A549 (cell line): ENCODE measurements around the gene RPL29. TPM values are rescaled to one million over a fixed set of nuclear protein-coding genes. Genes with fewer than 3 reads are reported as not detected.

Source experiments
- ATAC-seq, 2 experiments: fragments of 200-7000 bp in 1 of 2; fragments of >200 bp in 1 of 2; cut with Nextera tagmentation in 1 of 2; cut with Tn5 transposase in 1 of 2; 3 replicates each; pipeline versions ENCODE4 v1.8.0 to v1.9.1; 2018 to 2020; ENCODE audit warnings: mild to moderate bottlenecking in 1 of 2, moderate library complexity in 1 of 2
- CTCF ChIA-PET: fragments of 300-600 bp; sonication (Branson Sonifier 250); formaldehyde crosslinking; extraction: SDS; loops from one replicate; lab custom pipeline; 2021; ENCODE audit warnings: antibody characterized with exemption, inconsistent platforms; lab: Yijun Ruan, JAX
- POLR2A ChIA-PET: fragments of 350-600 bp; formaldehyde crosslinking; extraction: SDS; loops from one replicate; lab custom pipeline; 2021; ENCODE audit warnings: antibody characterized with exemption, inconsistent platforms; lab: Yijun Ruan, JAX
- DNase-seq, 2 experiments: peaks; one replicate each; pipeline versions ENCODE4 v3.0.0 to v3.0.0-alpha.2; 2011 to 2016; ENCODE audit warnings: low read depth in 1 of 2, low spot score in 1 of 2
- FAIRE-seq: peaks from 2 replicates; lab custom pipeline; 2011; peaks lifted over from hg19 to GRCh38; lab: Jason Lieb, UNC
- H3K27ac ChIP-seq, 2 experiments: fragments of >200 bp; sonication (Bioruptor Twin); formaldehyde crosslinking; 3 replicates each; pipeline ENCODE4 v1.5.1; 2016 to 2017
- H3K4me1 ChIP-seq: fragments of >200 bp; sonication (Bioruptor Twin); formaldehyde crosslinking; 3 replicates; pipeline ENCODE4 v1.6.1; 2016
- H3K4me2 ChIP-seq: fragments of >200 bp; sonication (Bioruptor Twin); formaldehyde crosslinking; 3 replicates; pipeline ENCODE4 v1.6.1; 2016
- H3K4me3 ChIP-seq: fragments of >200 bp; sonication (Bioruptor Twin); formaldehyde crosslinking; 3 replicates; pipeline ENCODE4 v1.5.1; 2016
- H3K9me3 ChIP-seq: fragments of >200 bp; sonication (Bioruptor Twin); formaldehyde crosslinking; 3 replicates; pipeline ENCODE4 v1.6.1; 2016
- BHLHE40 ChIP-seq: IDR thresholded peaks from 2 replicates; pipeline ENCODE4 v1.6.1; 2012; ENCODE audit warnings: low read depth, low read length, inconsistent platforms
- CBX8 ChIP-seq: fragments of 200-600 bp; sonication (generic); IDR thresholded peaks from 2 replicates; pipeline ENCODE4 v1.6.1; 2016
- CEBPB ChIP-seq, 2 experiments: fragments of >200 bp in 1 of 2; sonication (Bioruptor Twin) in 1 of 2; formaldehyde crosslinking in 1 of 2; IDR thresholded peaks; 2 replicates each; pipeline ENCODE4 v1.6.1; 2012 to 2016
- EHF ChIP-seq: fragments of 250-450 bp; sonication (Bioruptor Pico); IDR thresholded peaks from 2 replicates; pipeline ENCODE4 v1.5.0; 2020; ENCODE audit warnings: mild to moderate bottlenecking
- EHMT2 ChIP-seq: fragments of 200-600 bp; sonication (generic); IDR thresholded peaks from 2 replicates; pipeline ENCODE4 v1.6.1; 2016; ENCODE audit warnings: antibody characterized with exemption, low read depth, mild to moderate bottlenecking, moderate library complexity
- ESRRA ChIP-seq: fragments of 150-350 bp; IDR thresholded peaks from 2 replicates; pipeline ENCODE4 v1.6.1; 2014; ENCODE audit warnings: mild to moderate bottlenecking, low read length, borderline replicate concordance
- FOSL2 ChIP-seq, 2 experiments: fragments of 450-650 bp in 1 of 2; fragments of >200 bp in 1 of 2; sonication (Bioruptor Twin) in 1 of 2; formaldehyde crosslinking; IDR thresholded peaks; 2 replicates each; pipeline versions ENCODE4 v1.5.0 to v1.6.1; 2016 to 2020; ENCODE audit warnings: mild to moderate bottlenecking in 1 of 2, moderate library complexity in 1 of 2
- HOXA7 ChIP-seq: fragments of 250-450 bp; sonication (Bioruptor Pico); IDR thresholded peaks from 2 replicates; pipeline ENCODE4 v1.5.0; 2020; ENCODE audit warnings: mild to moderate bottlenecking, moderate library complexity
- HOXB5 ChIP-seq: fragments of 250-450 bp; sonication (Bioruptor Pico); IDR thresholded peaks from 2 replicates; pipeline ENCODE4 v1.5.0; 2020; ENCODE audit warnings: mild to moderate bottlenecking, moderate library complexity
- MYC ChIP-seq: IDR thresholded peaks from 2 replicates; pipeline ENCODE4 v1.6.1; 2012; ENCODE audit warnings: mild to moderate bottlenecking, inconsistent platforms, low read length, improper control_type of control experiment, borderline replicate concordance
- PHF8 ChIP-seq: fragments of 200-600 bp; sonication (generic); IDR thresholded peaks from 2 replicates; pipeline ENCODE4 v1.6.1; 2016; ENCODE audit warnings: low read depth, mild to moderate bottlenecking, antibody characterized with exemption, moderate library complexity, borderline replicate concordance
- RARB ChIP-seq: fragments of 250-450 bp; sonication (Bioruptor Pico); IDR thresholded peaks from 2 replicates; pipeline ENCODE4 v1.8.0; 2021; ENCODE audit warnings: mild to moderate bottlenecking, moderate library complexity
- REST ChIP-seq: fragments of 200-600 bp; sonication (generic); IDR thresholded peaks from 2 replicates; pipeline ENCODE4 v1.6.1; 2016; ENCODE audit warnings: antibody characterized with exemption, mild to moderate bottlenecking, moderate library complexity
- SREBF2 ChIP-seq: fragments of 450-650 bp; IDR thresholded peaks from 2 replicates; pipeline ENCODE4 v1.6.1; 2014; ENCODE audit warnings: mild to moderate bottlenecking, moderate library complexity
- ZFP36 ChIP-seq: fragments of 450-650 bp; IDR thresholded peaks from 2 replicates; pipeline ENCODE4 v1.6.1; 2014; ENCODE audit warnings: borderline replicate concordance; ENCODE audit not compliant: partially characterized antibody
- WGBS: methylation state at CpG from one replicate; pipeline ENCODE4 v1.1.6; 2017; ENCODE audit errors: missing lambda C conversion rate; 5-methylcytosine and 5-hydroxymethylcytosine counted together
- polyA plus RNA-seq, 4 experiments: library from polyadenylated mRNA; depleted of rRNA in 3 of 4; stranded (reverse); fragments of >200 nt; fragmentation: RNase III in 1 of 4; extraction: RNeasy Plus Mini Kit Qiagen cat#74134 plus additional on column Dnase treatment in 1 of 4; gene quantifications; 2 replicates in 3 of 4; 3 replicates in 1 of 4; pipeline ENCODE4 v1.2.3, GENCODE V29; 2011 to 2017
- TF ChIP-seq, protein P1 (sequence below): fragments of 450-650 bp; IDR thresholded peaks from 2 replicates; pipeline ENCODE4 v1.6.1; 2014; ENCODE audit warnings: antibody characterized with exemption
- TF ChIP-seq, protein P2 (sequence below): IDR thresholded peaks from 2 replicates; pipeline ENCODE4 v1.6.1; 2012
- TF ChIP-seq, protein P3 (sequence below): fragments of >200 bp; sonication (Bioruptor Twin); formaldehyde crosslinking; IDR thresholded peaks from 3 replicates; pipeline ENCODE4 v1.5.1; 2016
- TF ChIP-seq, protein P4 (sequence below): IDR thresholded peaks from 2 replicates; pipeline ENCODE4 v1.6.1; 2012
- TF ChIP-seq, protein P5 (sequence below): fragments of 250-450 bp; sonication (Bioruptor Pico); IDR thresholded peaks from 2 replicates; pipeline ENCODE4 v1.5.0; 2021; ENCODE audit warnings: mild to moderate bottlenecking, moderate library complexity, borderline replicate concordance

The RPL29 gene
- polyA plus RNA-seq, 2 of the 4 experiments (the other 2 are of a cell fraction), result 808 to 1,152 TPM

DNA sequence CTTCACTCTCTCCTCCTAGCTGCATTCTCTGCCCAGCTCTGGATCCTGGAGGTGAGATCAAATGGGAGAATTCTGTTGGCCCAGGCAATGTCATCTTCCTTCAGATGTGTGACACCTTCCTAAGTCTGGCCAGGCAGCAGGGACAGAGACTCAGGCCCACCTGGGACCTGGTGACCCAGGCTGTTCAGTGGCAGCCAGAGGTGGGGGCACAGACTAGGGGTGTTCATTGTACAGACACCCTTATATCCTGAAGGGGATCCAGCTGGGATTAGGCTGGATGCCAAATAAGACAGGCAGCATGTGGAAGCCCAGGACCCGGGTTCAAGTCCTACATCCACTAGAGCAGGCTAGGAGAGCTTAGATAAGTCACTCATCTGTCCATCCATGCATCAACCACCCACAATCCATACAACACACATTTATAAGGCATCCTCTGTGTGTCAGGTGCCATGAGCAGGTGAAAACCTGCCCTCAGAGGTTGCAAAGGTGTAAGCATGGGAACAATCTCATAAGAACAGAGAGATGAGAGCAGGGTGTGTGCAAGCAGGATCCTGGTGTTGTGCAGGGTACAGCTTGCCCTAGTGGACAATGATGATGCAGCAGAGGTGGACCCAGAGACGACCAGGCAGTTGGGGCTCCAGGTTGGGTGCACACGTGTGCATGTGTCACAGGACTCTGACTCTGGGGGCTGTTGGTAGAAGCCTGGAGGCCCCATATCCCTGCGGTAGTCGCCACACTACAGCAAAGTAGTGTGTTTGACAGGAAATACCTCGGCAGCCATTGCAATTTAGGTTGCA is 18.3 kb upstream of the RPL29 start:
- Histone ChIP-seq H3K4me1 (no peaks in the 10 kb centered on the region), H3K4me3 (no peak overlapping the region), H3K4me2 (no peak overlapping the region), H3K9me3 (no peaks in the 10 kb centered on the region), H3K27ac (no peak overlapping the region)
- WGBS, result 51% methylated on average over 4 of the region's 6 CpGs
- no peak for DNase-seq
- ChIA-PET CTCF (interaction anchor here (0.7 to 10.8 kb wide), 8 partner anchors 11 to 130 kb away, joined by 3 to 96 read pairs (median 5); partner anchors contain the start of gene ABHD14B), POLR2A (no interaction called here)
- FAIRE-seq, result no peak
- no peak for TF ChIP-seq ESRRA
- no peak for TF ChIP-seq EHF (CRISPR knock-in tag)
- no peak for TF ChIP-seq CBX8
- TF ChIP-seq, protein P1, sequence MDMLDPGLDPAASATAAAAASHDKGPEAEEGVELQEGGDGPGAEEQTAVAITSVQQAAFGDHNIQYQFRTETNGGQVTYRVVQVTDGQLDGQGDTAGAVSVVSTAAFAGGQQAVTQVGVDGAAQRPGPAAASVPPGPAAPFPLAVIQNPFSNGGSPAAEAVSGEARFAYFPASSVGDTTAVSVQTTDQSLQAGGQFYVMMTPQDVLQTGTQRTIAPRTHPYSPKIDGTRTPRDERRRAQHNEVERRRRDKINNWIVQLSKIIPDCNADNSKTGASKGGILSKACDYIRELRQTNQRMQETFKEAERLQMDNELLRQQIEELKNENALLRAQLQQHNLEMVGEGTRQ, result no peak
- TF ChIP-seq MYC, result no peak
- no peak for TF ChIP-seq HOXA7
- TF ChIP-seq, protein P2, sequence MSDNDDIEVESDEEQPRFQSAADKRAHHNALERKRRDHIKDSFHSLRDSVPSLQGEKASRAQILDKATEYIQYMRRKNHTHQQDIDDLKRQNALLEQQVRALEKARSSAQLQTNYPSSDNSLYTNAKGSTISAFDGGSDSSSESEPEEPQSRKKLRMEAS, result no peak
- TF ChIP-seq REST, result no peak
- TF ChIP-seq HOXB5 (CRISPR knock-in tag), result no peak
- no peak for TF ChIP-seq EHMT2
- no peak for TF ChIP-seq FOSL2 (IDR thresholded peaks at IDR 0.05)
- no peak for TF ChIP-seq FOSL2 (CRISPR knock-in tag; IDR thresholded peaks at IDR 0.05)
- no peak for TF ChIP-seq BHLHE40
- TF ChIP-seq ZFP36, result no peak
- no peak for TF ChIP-seq CEBPB (IDR thresholded peaks at IDR 0.05)
- TF ChIP-seq, protein P3, sequence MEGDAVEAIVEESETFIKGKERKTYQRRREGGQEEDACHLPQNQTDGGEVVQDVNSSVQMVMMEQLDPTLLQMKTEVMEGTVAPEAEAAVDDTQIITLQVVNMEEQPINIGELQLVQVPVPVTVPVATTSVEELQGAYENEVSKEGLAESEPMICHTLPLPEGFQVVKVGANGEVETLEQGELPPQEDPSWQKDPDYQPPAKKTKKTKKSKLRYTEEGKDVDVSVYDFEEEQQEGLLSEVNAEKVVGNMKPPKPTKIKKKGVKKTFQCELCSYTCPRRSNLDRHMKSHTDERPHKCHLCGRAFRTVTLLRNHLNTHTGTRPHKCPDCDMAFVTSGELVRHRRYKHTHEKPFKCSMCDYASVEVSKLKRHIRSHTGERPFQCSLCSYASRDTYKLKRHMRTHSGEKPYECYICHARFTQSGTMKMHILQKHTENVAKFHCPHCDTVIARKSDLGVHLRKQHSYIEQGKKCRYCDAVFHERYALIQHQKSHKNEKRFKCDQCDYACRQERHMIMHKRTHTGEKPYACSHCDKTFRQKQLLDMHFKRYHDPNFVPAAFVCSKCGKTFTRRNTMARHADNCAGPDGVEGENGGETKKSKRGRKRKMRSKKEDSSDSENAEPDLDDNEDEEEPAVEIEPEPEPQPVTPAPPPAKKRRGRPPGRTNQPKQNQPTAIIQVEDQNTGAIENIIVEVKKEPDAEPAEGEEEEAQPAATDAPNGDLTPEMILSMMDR, result no peak
- TF ChIP-seq, protein P4, sequence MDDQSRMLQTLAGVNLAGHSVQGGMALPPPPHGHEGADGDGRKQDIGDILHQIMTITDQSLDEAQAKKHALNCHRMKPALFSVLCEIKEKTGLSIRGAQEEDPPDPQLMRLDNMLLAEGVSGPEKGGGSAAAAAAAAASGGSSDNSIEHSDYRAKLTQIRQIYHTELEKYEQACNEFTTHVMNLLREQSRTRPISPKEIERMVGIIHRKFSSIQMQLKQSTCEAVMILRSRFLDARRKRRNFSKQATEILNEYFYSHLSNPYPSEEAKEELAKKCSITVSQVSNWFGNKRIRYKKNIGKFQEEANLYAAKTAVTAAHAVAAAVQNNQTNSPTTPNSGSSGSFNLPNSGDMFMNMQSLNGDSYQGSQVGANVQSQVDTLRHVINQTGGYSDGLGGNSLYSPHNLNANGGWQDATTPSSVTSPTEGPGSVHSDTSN, result no peak
- ATAC-seq, result peak; percentile 54 to 75; a peak in 4 of 6 replicates

DNA sequence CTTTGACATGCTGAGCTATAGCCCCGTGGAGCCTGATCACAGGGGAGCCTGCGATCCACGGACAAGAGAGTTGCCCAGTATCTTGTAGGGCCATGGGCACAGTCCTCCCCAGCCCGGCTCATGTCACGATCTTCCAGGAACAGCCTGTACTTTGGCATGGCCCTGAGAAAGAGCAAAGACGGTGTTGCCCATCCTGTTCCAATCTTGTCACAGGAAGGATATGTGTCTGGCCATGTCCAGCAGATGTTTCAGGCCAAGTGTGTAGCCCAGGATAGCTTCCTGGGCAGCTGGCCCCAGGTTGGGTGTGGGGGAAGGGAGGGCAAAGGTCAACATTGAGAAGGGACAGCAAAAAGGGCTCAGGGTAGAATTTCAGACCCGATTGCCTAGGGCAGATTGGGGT is 17.0 kb upstream of the RPL29 start:
- Histone ChIP-seq H3K4me1 (no peaks in the 10 kb centered on the region), H3K4me2 (no peak overlapping the region), H3K4me3 (no peak overlapping the region), H3K27ac (no peak overlapping the region), H3K9me3 (no peaks in the 10 kb centered on the region)
- ChIA-PET CTCF (interaction anchor here (0.8 to 10.8 kb wide), 7 partner anchors 9 to 218 kb away, joined by 3 to 96 read pairs (median 5); no protein-coding TSS in a partner anchor), POLR2A (interaction anchor here (0.6 kb wide), 1 partner anchor 497 kb away, joined by 5 read pairs; no protein-coding TSS in a partner anchor)
- FAIRE-seq (no peak), DNase-seq (no peak), ATAC-seq (no peak)
- 72% methylated on average over 5 of the region's 7 CpGs for WGBS
- TF ChIP-seq SREBF2 (no peak), RARB (CRISPR knock-in tag) (no peak), EHMT2 (no peak), REST (no peak), PHF8 (no peak), MYC (no peak)
- TF ChIP-seq, protein P2, result no peak
- TF ChIP-seq, protein P5, sequence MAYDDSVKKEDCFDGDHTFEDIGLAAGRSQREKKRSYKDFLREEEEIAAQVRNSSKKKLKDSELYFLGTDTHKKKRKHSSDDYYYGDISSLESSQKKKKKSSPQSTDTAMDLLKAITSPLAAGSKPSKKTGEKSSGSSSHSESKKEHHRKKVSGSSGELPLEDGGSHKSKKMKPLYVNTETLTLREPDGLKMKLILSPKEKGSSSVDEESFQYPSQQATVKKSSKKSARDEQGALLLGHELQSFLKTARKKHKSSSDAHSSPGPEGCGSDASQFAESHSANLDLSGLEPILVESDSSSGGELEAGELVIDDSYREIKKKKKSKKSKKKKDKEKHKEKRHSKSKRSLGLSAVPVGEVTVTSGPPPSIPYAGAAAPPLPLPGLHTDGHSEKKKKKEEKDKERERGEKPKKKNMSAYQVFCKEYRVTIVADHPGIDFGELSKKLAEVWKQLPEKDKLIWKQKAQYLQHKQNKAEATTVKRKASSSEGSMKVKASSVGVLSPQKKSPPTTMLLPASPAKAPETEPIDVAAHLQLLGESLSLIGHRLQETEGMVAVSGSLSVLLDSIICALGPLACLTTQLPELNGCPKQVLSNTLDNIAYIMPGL, result no peak
